Ascending aorta (tissue), 2 donors: ENCODE data around the gene RAD51B. TPM values are rescaled to one million over a fixed set of nuclear protein-coding genes. Genes with fewer than 3 reads are reported as not detected.
A peak's percentile ranks its signal among the peaks of the same experiment; 100 is the strongest.

ENCODE experiments used
- DNase-seq, 2 donors: peaks; one replicate each; pipeline ENCODE4 v3.0.0-alpha.2; 2019; ENCODE audit warnings: low spot score in 2 of 2
- H3K27ac ChIP-seq, 2 donors: fragments of 200-600 bp; sonication (generic); one replicate each; pipeline ENCODE4 v1.5.1; 2016 to 2017; ENCODE audit warnings: mild to moderate bottlenecking in 1 of 2
- H3K27me3 ChIP-seq: fragments of 200-600 bp; sonication (generic); one replicate; pipeline ENCODE4 v1.5.1; 2017
- H3K36me3 ChIP-seq, 2 donors: fragments of 200-600 bp; sonication (generic); one replicate each; pipeline ENCODE4 v1.5.1; 2016
- H3K4me1 ChIP-seq, 2 donors: fragments of 200-600 bp; sonication (generic); one replicate each; pipeline ENCODE4 v1.5.1; 2016 to 2017; ENCODE audit warnings: mild to moderate bottlenecking in 1 of 2
- H3K4me3 ChIP-seq, 2 donors: fragments of 200-600 bp; sonication (generic); one replicate each; pipeline ENCODE4 v1.5.1; 2016 to 2017; ENCODE audit warnings: mild to moderate bottlenecking in 1 of 2
- H3K9me3 ChIP-seq, 2 donors: fragments of 200-600 bp; sonication (generic); one replicate each; pipeline ENCODE4 v1.5.1; 2016
- intact Hi-C: fragments of 100-400 bp; cut with DNase I; formaldehyde crosslinking; loops from one replicate; pipeline ENCODE4 v1.15.1; 2023
- total RNA-seq: library from RNA; depleted of rRNA; stranded (reverse); fragments of >200 nt; gene quantifications from one replicate; pipeline ENCODE4 v1.1.0, GENCODE V29; 2016
- TF ChIP-seq, protein P1 (sequence below), 3 experiments: fragments of 200-600 bp in 2 of 3; fragments of 450-650 bp in 1 of 3; sonication (generic) in 2 of 3; IDR thresholded peaks; one replicate each; pipeline ENCODE4 v1.5.1; 2016 to 2019; ENCODE audit warnings: antibody characterized with exemption in 3 of 3, mild to moderate bottlenecking in 1 of 3, moderate library complexity in 1 of 3

The RAD51B gene
- total RNA-seq, 1 donor from 2014 or later: not detected

DNA sequence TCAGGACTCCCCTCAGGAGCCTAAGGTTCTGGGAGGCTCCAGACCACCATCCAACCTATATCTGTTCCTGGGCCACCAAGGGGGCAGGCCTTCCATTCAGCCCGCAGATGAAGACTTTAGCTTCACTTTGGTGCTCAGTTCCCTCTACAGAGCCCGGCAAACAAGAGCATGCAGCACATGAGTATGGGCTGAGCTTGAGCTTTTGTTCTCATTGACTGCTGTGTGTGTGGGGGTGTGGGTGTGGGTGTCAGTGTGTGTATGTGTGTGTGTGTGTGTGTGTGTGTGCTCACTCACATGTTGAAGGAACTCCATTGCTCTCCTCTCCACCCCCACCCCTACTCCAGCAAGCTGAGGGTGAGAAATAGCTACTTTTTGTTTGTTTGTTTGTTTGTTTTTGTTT is 754.1 kb downstream of the RAD51B start:
- H3K4me1 ChIP-seq: peaks cover 5 to 11% of the 10 kb centered on the region in 2 donors
- TF ChIP-seq, protein P1, sequence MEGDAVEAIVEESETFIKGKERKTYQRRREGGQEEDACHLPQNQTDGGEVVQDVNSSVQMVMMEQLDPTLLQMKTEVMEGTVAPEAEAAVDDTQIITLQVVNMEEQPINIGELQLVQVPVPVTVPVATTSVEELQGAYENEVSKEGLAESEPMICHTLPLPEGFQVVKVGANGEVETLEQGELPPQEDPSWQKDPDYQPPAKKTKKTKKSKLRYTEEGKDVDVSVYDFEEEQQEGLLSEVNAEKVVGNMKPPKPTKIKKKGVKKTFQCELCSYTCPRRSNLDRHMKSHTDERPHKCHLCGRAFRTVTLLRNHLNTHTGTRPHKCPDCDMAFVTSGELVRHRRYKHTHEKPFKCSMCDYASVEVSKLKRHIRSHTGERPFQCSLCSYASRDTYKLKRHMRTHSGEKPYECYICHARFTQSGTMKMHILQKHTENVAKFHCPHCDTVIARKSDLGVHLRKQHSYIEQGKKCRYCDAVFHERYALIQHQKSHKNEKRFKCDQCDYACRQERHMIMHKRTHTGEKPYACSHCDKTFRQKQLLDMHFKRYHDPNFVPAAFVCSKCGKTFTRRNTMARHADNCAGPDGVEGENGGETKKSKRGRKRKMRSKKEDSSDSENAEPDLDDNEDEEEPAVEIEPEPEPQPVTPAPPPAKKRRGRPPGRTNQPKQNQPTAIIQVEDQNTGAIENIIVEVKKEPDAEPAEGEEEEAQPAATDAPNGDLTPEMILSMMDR (IDR thresholded peaks at IDR 0.05): no peak

GRCh38 chr14:68574461-68574860 is 754.9 kb downstream of the RAD51B start:
- Histone ChIP-seq H3K4me3 (no peak overlapping the region), H3K4me1 (peaks cover 4 to 10% of the 10 kb centered on the region in 2 donors), H3K27ac (peak overlapping the region in 1 of 2 donors; percentile 5), H3K9me3 (no peaks in the 10 kb centered on the region), H3K36me3 (no peaks in the 10 kb centered on the region), H3K27me3 (no peaks in the 10 kb centered on the region)
- intact Hi-C loops: no loop called here
- no peak for DNase-seq
- TF ChIP-seq, protein P1 (IDR thresholded peaks at IDR 0.05): no peak

More for the DNA sequence above, 754.1 kb downstream of the RAD51B start:
- Histone ChIP-seq H3K27me3 (no peaks in the 10 kb centered on the region), H3K9me3 (no peaks in the 10 kb centered on the region), H3K36me3 (no peaks in the 10 kb centered on the region), H3K27ac (no peak overlapping the region), H3K4me3 (no peak overlapping the region)
- no peak for DNase-seq
- intact Hi-C loops: no loop called here

DNA sequence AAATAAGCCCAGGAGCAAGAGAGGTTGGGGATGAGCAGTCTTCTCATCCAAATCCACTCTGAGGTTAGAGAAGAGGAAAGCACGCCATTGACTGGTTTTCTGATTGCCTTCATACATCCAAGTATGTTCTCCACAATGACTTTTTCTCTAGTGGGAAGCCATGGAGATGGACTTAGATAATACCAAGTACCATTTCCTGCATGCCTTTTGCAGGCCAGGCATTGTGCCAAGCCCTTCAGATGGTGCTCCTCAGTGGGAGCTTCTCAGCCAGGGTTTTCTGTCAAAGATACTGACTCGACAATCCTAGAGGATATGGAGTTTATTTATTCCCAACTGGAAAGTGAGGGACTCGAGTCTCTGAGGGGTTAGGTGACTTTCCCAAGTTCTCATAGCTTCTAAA is 755.3 kb downstream of the RAD51B start:
- Histone ChIP-seq H3K36me3 (no peaks in the 10 kb centered on the region), H3K4me3 (no peak overlapping the region), H3K27ac (peak overlapping the region in 1 of 2 donors; percentile 5), H3K4me1 (peaks cover 0 to 6% of the 10 kb centered on the region in 2 donors), H3K9me3 (no peaks in the 10 kb centered on the region), H3K27me3 (no peaks in the 10 kb centered on the region)
- TF ChIP-seq, protein P1 (IDR thresholded peaks at IDR 0.05): no peak
- intact Hi-C loops: no loop called here
- no peak for DNase-seq

DNA sequence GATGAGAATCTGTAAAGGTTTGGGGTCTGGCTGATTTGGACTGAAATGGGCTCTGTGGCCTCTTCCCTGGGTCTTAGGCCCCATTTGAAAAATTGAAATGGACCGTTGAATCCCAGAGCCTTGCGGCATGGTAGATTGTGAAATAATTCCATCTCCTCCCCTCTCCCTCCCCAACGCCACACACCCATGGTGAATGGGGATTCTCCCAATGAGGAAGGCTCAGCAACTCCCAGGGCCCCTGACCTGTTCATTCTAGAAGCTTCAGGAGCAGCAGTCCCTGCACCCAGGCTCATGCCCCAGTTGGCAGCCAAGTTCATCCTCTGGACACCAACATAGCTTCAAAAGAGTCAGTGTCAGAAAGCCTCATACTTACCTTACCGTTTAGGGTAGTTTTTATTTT is 755.8 kb downstream of the RAD51B start:
- TF ChIP-seq, protein P1 (IDR thresholded peaks at IDR 0.05): no peak
- Histone ChIP-seq H3K9me3 (no peaks in the 10 kb centered on the region), H3K27me3 (no peaks in the 10 kb centered on the region), H3K27ac (no peak overlapping the region), H3K4me3 (no peak overlapping the region), H3K4me1 (peaks cover 0 to under 1% of the 10 kb centered on the region in 2 donors), H3K36me3 (no peaks in the 10 kb centered on the region)
- intact Hi-C loops: no loop called here
- DNase-seq: no peak

DNA sequence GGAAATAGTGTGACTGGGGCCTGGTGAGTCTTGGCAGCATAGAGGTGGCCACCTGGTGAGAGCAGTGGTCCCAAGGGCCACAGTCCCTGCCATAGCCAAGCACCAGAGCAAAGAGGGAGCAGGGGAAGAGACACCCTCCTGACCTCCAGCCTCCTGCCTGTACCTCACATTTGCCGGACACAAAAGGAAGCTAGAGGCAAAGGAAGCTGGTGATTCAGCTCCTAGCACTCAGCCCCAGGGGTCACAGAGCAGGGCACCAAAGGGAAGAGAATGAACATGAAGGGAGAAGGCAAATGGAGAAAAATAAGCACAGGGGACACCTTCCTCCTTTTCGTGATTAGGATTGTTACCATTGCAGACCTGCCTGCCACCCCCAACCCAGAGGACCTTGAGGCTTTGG is 756.5 kb downstream of the RAD51B start:
- TF ChIP-seq, protein P1 (IDR thresholded peaks at IDR 0.05): no peak
- intact Hi-C loops: no loop called here
- H3K36me3 ChIP-seq: no peaks in the 10 kb centered on the region
- no peaks in the 10 kb centered on the region for H3K9me3 ChIP-seq
- H3K27me3 ChIP-seq: no peaks in the 10 kb centered on the region
- H3K4me1 ChIP-seq: no peaks in the 10 kb centered on the region
- no peak overlapping the region for H3K4me3 ChIP-seq
- DNase-seq: no peak
- no peak overlapping the region for H3K27ac ChIP-seq
